Rectal smooth muscle tissue (tissue), 1 donor: Measurements from ENCODE around the gene MED10.

ENCODE experiments used
- H3K27ac ChIP-seq: one replicate; pipeline ENCODE4 v1.7.0; 2013; ENCODE audit warnings: low read depth, low read length, inconsistent platforms
- H3K27me3 ChIP-seq: one replicate; pipeline ENCODE4 v1.7.0; 2013; ENCODE audit warnings: low read length; ENCODE audit not compliant: control insufficient read depth, insufficient read depth
- H3K36me3 ChIP-seq: one replicate; pipeline ENCODE4 v1.7.0; 2013; ENCODE audit warnings: low read length; ENCODE audit not compliant: control insufficient read depth, insufficient read depth
- H3K4me1 ChIP-seq: one replicate; pipeline ENCODE4 v1.7.0; 2013; ENCODE audit warnings: low read length; ENCODE audit not compliant: control insufficient read depth, insufficient read depth
- H3K4me3 ChIP-seq: one replicate; pipeline ENCODE4 v1.7.0; 2013; ENCODE audit warnings: low read length
- H3K9ac ChIP-seq: one replicate; pipeline ENCODE4 v1.7.0; 2013; ENCODE audit warnings: low read length

The MED10 gene

GRCh38 chr5:6384856-6385255 is 6.5 kb upstream of the MED10 start:
- Histone ChIP-seq H3K27ac (no peak overlapping the region), H3K9ac (no peak overlapping the region), H3K27me3 (no peaks in the 10 kb centered on the region), H3K4me3 (no peak overlapping the region), H3K4me1 (no peaks in the 10 kb centered on the region), H3K36me3 (no peaks in the 10 kb centered on the region)

GRCh38 chr5:6383376-6383775 is 5.0 kb upstream of the MED10 start:
- no peaks in the 10 kb centered on the region for H3K36me3 ChIP-seq
- H3K27me3 ChIP-seq = no peaks in the 10 kb centered on the region
- H3K4me3 ChIP-seq = no peak overlapping the region
- H3K9ac ChIP-seq = no peak overlapping the region
- H3K4me1 ChIP-seq = no peaks in the 10 kb centered on the region
- H3K27ac ChIP-seq = no peak overlapping the region

- peak overlapping the region; percentile 83 for H3K4me3 ChIP-seq
- H3K4me1 ChIP-seq = peaks cover 10% of the 10 kb centered on the region
- H3K9ac ChIP-seq = no peak overlapping the region
- no peaks in the 10 kb centered on the region for H3K27me3 ChIP-seq
- H3K27ac ChIP-seq = peak overlapping the region; percentile 91
- peaks cover 8% of the 10 kb centered on the region for H3K36me3 ChIP-seq
These were observed 899 bp upstream of the MED10 start for GRCh38 chr5:6379246-6379645.

GRCh38 chr5:6378766-6379103 is 388 bp upstream of the MED10 start:
- Histone ChIP-seq H3K36me3 (peaks cover 10% of the 10 kb centered on the region), H3K4me1 (peaks cover 10% of the 10 kb centered on the region), H3K4me3 (peak overlapping the region; percentile 83), H3K27ac (peak overlapping the region; percentile 91), H3K27me3 (no peaks in the 10 kb centered on the region), H3K9ac (peak overlapping the region; percentile 57)

GRCh38 chr5:6377582-6377904 is 804 bp downstream of the MED10 start:
- Histone ChIP-seq H3K9ac (peak overlapping the region; percentile 96), H3K27me3 (no peaks in the 10 kb centered on the region), H3K27ac (peak overlapping the region; percentile 91), H3K4me3 (peak overlapping the region; percentile 83), H3K4me1 (peaks cover 10% of the 10 kb centered on the region), H3K36me3 (peaks cover 21% of the 10 kb centered on the region)

- H3K4me3 ChIP-seq = peak overlapping the region; percentile 83
- H3K27ac ChIP-seq = peak overlapping the region; percentile 91
- H3K27me3 ChIP-seq = no peaks in the 10 kb centered on the region
- no peak overlapping the region for H3K9ac ChIP-seq
- peaks cover 10% of the 10 kb centered on the region for H3K4me1 ChIP-seq
- H3K36me3 ChIP-seq = peaks cover 26% of the 10 kb centered on the region
These were observed 1.3 kb downstream of the MED10 start for GRCh38 chr5:6376974-6377520.

GRCh38 chr5:6373081-6373846 is 5.1 kb downstream of the MED10 start:
- peaks cover 46% of the 10 kb centered on the region for H3K36me3 ChIP-seq

GRCh38 chr5:6372251-6373080 is 5.9 kb downstream of the MED10 start:
- Histone ChIP-seq H3K36me3 (peaks cover 46% of the 10 kb centered on the region), H3K27me3 (no peaks in the 10 kb centered on the region), H3K9ac (no peak overlapping the region), H3K27ac (no peak overlapping the region), H3K4me3 (no peak overlapping the region), H3K4me1 (peaks cover 7% of the 10 kb centered on the region)

More at GRCh38 chr5:6373081-6373846, 5.1 kb downstream of the MED10 start:
- H3K27me3 ChIP-seq = no peaks in the 10 kb centered on the region
- H3K9ac ChIP-seq = no peak overlapping the region
- peaks cover 10% of the 10 kb centered on the region for H3K4me1 ChIP-seq
- no peak overlapping the region for H3K27ac ChIP-seq
- no peak overlapping the region for H3K4me3 ChIP-seq

GRCh38 chr5:6371079-6371810 is 7.1 kb downstream of the MED10 start:
- Histone ChIP-seq H3K9ac (no peak overlapping the region), H3K4me1 (no peaks in the 10 kb centered on the region), H3K27ac (no peak overlapping the region), H3K27me3 (no peaks in the 10 kb centered on the region), H3K4me3 (no peak overlapping the region), H3K36me3 (peaks cover 49% of the 10 kb centered on the region)

- Histone ChIP-seq H3K27me3 (no peaks in the 10 kb centered on the region), H3K27ac (no peak overlapping the region), H3K36me3 (peaks cover 47% of the 10 kb centered on the region), H3K9ac (no peak overlapping the region), H3K4me3 (no peak overlapping the region), H3K4me1 (no peaks in the 10 kb centered on the region)
These were observed 7.8 kb downstream of the MED10 start for GRCh38 chr5:6370580-6370979.

- H3K36me3 ChIP-seq = peaks cover 23% of the 10 kb centered on the region
- no peak overlapping the region for H3K27ac ChIP-seq
- no peaks in the 10 kb centered on the region for H3K27me3 ChIP-seq
- H3K4me1 ChIP-seq = no peaks in the 10 kb centered on the region
- no peak overlapping the region for H3K9ac ChIP-seq
- H3K4me3 ChIP-seq = no peak overlapping the region
These were observed 12.3 kb downstream of the MED10 start for GRCh38 chr5:6365977-6366590.
